HEK293 (cell line): ENCODE data around the gene CNR1.

Source experiments
- CTCF ChIA-PET: fragments of 350-600 bp; formaldehyde crosslinking; extraction: SDS; loops from one replicate; lab custom pipeline; 2021; ENCODE audit warnings: antibody characterized with exemption; lab: Yijun Ruan, JAX
- POLR2A ChIA-PET: fragments of 300-600 bp; formaldehyde crosslinking; extraction: SDS; loops from one replicate; lab custom pipeline; 2020; ENCODE audit warnings: antibody characterized with exemption, inconsistent platforms; lab: Yijun Ruan, JAX
- H3K27ac ChIP-seq: fragments of 200-500 bp; sonication (Bioruptor generic); 2 replicates; pipeline ENCODE4 v1.5.1; 2014; ENCODE audit warnings: low read depth, low read length, control low read depth, inconsistent platforms; ENCODE audit errors: extremely low read depth
- H3K36me3 ChIP-seq, 2 experiments: fragments of 200-500 bp in 1 of 2; sonication (Bioruptor generic) in 1 of 2; 1 replicate in 1 of 2; 2 replicates in 1 of 2; pipeline ENCODE4 v1.5.1; 2014 to 2017; ENCODE audit warnings: inconsistent platforms in 2 of 2, low read length in 2 of 2; ENCODE audit not compliant: control insufficient read depth in 2 of 2, insufficient read depth in 1 of 2
- H3K4me1 ChIP-seq: fragments of 200-500 bp; sonication (Bioruptor generic); 2 replicates; pipeline ENCODE4 v1.5.1; 2014; ENCODE audit warnings: mild to moderate bottlenecking, low read length, inconsistent platforms; ENCODE audit not compliant: control insufficient read depth, insufficient read depth
- H3K4me3 ChIP-seq: 2 replicates; pipeline ENCODE4 v1.5.1; 2011; ENCODE audit warnings: low read depth, mild to moderate bottlenecking, control low read depth, low read length, moderate library complexity
- H3K9me3 ChIP-seq: fragments of 200-500 bp; sonication (Bioruptor generic); 2 replicates; pipeline ENCODE4 v1.5.1; 2014; ENCODE audit warnings: low read depth, low read length, inconsistent platforms; ENCODE audit not compliant: control insufficient read depth, insufficient read depth
- HOXC10 ChIP-seq: sonication (generic); formaldehyde crosslinking; IDR thresholded peaks from 2 replicates; pipeline ENCODE4 v1.8.1; 2023; ENCODE audit warnings: mild to moderate bottlenecking, missing genetic modification reagents
- ZEB2 ChIP-seq: fragments of 450-650 bp; formaldehyde crosslinking; IDR thresholded peaks from 2 replicates; pipeline ENCODE4 v1.5.1; 2016; ENCODE audit warnings: missing biosample characterization, missing genetic modification characterization
- ZFP69B ChIP-seq: fragments of 450-650 bp; formaldehyde crosslinking; IDR thresholded peaks from 2 replicates; pipeline ENCODE4 v1.5.1; 2016; ENCODE audit warnings: missing biosample characterization, missing genetic modification characterization
- ZNF10 ChIP-seq: fragments of 450-650 bp; formaldehyde crosslinking; IDR thresholded peaks from 2 replicates; pipeline ENCODE4 v1.5.1; 2017; ENCODE audit warnings: missing biosample characterization, missing genetic modification characterization
- ZNF138 ChIP-seq: fragments of 450-650 bp; formaldehyde crosslinking; IDR thresholded peaks from 2 replicates; pipeline ENCODE4 v1.5.1; 2016; ENCODE audit warnings: missing biosample characterization, missing genetic modification characterization, borderline replicate concordance
- ZNF157 ChIP-seq: fragments of 450-650 bp; formaldehyde crosslinking; IDR thresholded peaks from 2 replicates; pipeline ENCODE4 v1.5.1; 2016; ENCODE audit warnings: missing biosample characterization, missing genetic modification characterization
- ZNF19 ChIP-seq: fragments of 450-650 bp; formaldehyde crosslinking; IDR thresholded peaks from 2 replicates; pipeline ENCODE4; 2016; ENCODE audit warnings: missing biosample characterization, missing genetic modification characterization, low read depth
- ZNF221 ChIP-seq: fragments of 450-650 bp; formaldehyde crosslinking; IDR thresholded peaks from 2 replicates; pipeline ENCODE4 v1.5.1; 2017; ENCODE audit warnings: missing biosample characterization, missing genetic modification characterization, borderline replicate concordance
- ZNF350 ChIP-seq: fragments of 450-650 bp; formaldehyde crosslinking; IDR thresholded peaks from 2 replicates; pipeline ENCODE4 v1.5.0; 2017; ENCODE audit warnings: missing biosample characterization, mild to moderate bottlenecking, missing genetic modification characterization
- ZNF354C ChIP-seq: fragments of 450-650 bp; formaldehyde crosslinking; IDR thresholded peaks from 2 replicates; pipeline ENCODE4 v1.5.1; 2016; ENCODE audit warnings: missing biosample characterization, missing genetic modification characterization, low read depth, borderline replicate concordance
- ZNF600 ChIP-seq: fragments of 450-650 bp; formaldehyde crosslinking; IDR thresholded peaks from 2 replicates; pipeline ENCODE4 v1.5.1; 2016; ENCODE audit warnings: missing biosample characterization, missing genetic modification characterization
- ZNF768 ChIP-seq: fragments of 450-650 bp; formaldehyde crosslinking; IDR thresholded peaks from 2 replicates; pipeline ENCODE4 v1.5.1; 2018; ENCODE audit warnings: missing biosample characterization, mild to moderate bottlenecking, missing genetic modification characterization
- ZNF830 ChIP-seq: fragments of 450-650 bp; IDR thresholded peaks from 2 replicates; pipeline ENCODE4 v1.5.0; 2018; ENCODE audit warnings: missing biosample characterization, missing genetic modification characterization, low read depth, mild to moderate bottlenecking, moderate library complexity
- ZSCAN23 ChIP-seq: fragments of 450-650 bp; formaldehyde crosslinking; IDR thresholded peaks from 2 replicates; pipeline ENCODE4 v1.5.1; 2016; ENCODE audit warnings: missing biosample characterization, missing genetic modification characterization
- TF ChIP-seq, protein P1 (sequence below): fragments of 450-650 bp; formaldehyde crosslinking; IDR thresholded peaks from 2 replicates; pipeline ENCODE4 v1.5.1; 2017; ENCODE audit warnings: missing biosample characterization, missing genetic modification characterization
- TF ChIP-seq, protein P2 (sequence below): fragments of 450-650 bp; IDR thresholded peaks from 2 replicates; pipeline ENCODE4 v1.5.1; 2018; ENCODE audit warnings: missing biosample characterization, mild to moderate bottlenecking, missing genetic modification characterization
- TF ChIP-seq, protein P3 (sequence below): fragments of 450-650 bp; formaldehyde crosslinking; IDR thresholded peaks from 2 replicates; pipeline ENCODE4 v1.5.1; 2016; ENCODE audit warnings: missing biosample characterization, missing genetic modification characterization
- TF ChIP-seq, protein P4 (sequence below): fragments of 450-650 bp; formaldehyde crosslinking; IDR thresholded peaks from 2 replicates; pipeline ENCODE4 v1.5.0; 2017; ENCODE audit warnings: missing biosample characterization, missing genetic modification characterization, borderline replicate concordance

The CNR1 gene

DNA sequence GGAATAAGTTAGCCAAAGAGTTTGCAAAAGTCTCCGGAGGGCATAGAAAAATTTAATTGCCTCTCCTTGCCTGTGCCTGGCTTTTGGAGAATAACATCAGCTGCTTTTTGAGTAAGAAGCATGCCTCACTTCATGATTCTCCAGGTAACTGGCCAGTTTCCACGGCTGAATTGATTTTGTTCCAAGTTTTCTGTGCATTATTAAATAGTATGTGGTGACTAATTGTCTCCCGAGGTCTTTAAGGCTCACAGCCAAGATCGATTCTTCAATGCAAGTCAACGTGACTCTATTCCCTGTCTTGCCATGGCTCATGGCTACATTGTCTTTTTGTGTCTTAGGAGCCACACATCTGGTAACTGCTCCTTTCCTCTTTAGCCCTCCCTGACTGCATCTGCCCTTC is 54.2 kb downstream of the CNR1 start:
- ChIA-PET POLR2A (no interaction called here), CTCF (no interaction called here)
- no peaks in the 10 kb centered on the region for H3K36me3 ChIP-seq
- TF ChIP-seq HOXC10 = no peak
- TF ChIP-seq ZNF768 (tag by site-specific recombination) = no peak
- TF ChIP-seq, protein P1, sequence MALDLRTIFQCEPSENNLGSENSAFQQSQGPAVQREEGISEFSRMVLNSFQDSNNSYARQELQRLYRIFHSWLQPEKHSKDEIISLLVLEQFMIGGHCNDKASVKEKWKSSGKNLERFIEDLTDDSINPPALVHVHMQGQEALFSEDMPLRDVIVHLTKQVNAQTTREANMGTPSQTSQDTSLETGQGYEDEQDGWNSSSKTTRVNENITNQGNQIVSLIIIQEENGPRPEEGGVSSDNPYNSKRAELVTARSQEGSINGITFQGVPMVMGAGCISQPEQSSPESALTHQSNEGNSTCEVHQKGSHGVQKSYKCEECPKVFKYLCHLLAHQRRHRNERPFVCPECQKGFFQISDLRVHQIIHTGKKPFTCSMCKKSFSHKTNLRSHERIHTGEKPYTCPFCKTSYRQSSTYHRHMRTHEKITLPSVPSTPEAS (tag by site-specific recombination) = no peak
- no peak for TF ChIP-seq ZFP69B (tag by site-specific recombination)
- no peak for TF ChIP-seq ZSCAN23 (tag by site-specific recombination)
- no peak for TF ChIP-seq ZNF19
- TF ChIP-seq ZNF138 (tag by site-specific recombination) = no peak
- no peak for TF ChIP-seq ZNF157 (tag by site-specific recombination)
- TF ChIP-seq ZNF830 (tag by site-specific recombination) = no peak
- no peaks in the 10 kb centered on the region; the same call in 1 of the 2 replicates for H3K9me3 ChIP-seq
- no peak overlapping the region for H3K4me3 ChIP-seq
- H3K4me1 ChIP-seq = no peaks in the 10 kb centered on the region
- no peak overlapping the region for H3K27ac ChIP-seq

DNA sequence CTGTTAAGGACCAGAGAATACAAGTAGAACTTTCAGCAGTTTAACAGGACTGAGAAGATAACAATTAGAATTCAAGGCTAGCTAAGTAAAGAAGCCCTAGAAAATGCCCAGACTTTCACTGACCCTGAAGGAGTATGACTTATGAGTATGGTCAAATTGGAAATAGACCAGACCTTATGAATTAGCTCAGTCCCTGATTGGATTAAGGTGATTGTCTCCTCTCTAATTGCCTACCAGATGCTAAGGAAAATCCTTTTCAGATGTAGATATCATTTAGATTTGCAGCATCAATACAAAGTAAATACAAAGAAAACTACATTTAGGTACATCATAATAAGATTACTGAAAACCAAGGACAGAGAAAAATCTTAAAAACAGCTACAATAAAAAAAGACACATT is 58.9 kb downstream of the CNR1 start:
- POLR2A ChIA-PET = no interaction called here
- Histone ChIP-seq H3K27ac (no peak overlapping the region), H3K4me1 (no peaks in the 10 kb centered on the region), H3K4me3 (no peak overlapping the region), H3K36me3 (no peaks in the 10 kb centered on the region), H3K9me3 (no peaks in the 10 kb centered on the region; the same call in 1 of the 2 replicates)
- CTCF ChIA-PET = interaction anchor here (1.1 to 1.5 kb wide), 2 partner anchors 764 to 1042 kb away, joined by 3 to 4 read pairs; no protein-coding TSS in a partner anchor
- TF ChIP-seq, protein P2, sequence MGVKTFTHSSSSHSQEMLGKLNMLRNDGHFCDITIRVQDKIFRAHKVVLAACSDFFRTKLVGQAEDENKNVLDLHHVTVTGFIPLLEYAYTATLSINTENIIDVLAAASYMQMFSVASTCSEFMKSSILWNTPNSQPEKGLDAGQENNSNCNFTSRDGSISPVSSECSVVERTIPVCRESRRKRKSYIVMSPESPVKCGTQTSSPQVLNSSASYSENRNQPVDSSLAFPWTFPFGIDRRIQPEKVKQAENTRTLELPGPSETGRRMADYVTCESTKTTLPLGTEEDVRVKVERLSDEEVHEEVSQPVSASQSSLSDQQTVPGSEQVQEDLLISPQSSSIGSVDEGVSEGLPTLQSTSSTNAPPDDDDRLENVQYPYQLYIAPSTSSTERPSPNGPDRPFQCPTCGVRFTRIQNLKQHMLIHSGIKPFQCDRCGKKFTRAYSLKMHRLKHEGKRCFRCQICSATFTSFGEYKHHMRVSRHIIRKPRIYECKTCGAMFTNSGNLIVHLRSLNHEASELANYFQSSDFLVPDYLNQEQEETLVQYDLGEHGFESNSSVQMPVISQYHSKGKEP (tag by site-specific recombination) = no peak
- TF ChIP-seq ZNF221 (tag by site-specific recombination) (no peak), ZEB2 (tag by site-specific recombination) (no peak)
- TF ChIP-seq, protein P3, sequence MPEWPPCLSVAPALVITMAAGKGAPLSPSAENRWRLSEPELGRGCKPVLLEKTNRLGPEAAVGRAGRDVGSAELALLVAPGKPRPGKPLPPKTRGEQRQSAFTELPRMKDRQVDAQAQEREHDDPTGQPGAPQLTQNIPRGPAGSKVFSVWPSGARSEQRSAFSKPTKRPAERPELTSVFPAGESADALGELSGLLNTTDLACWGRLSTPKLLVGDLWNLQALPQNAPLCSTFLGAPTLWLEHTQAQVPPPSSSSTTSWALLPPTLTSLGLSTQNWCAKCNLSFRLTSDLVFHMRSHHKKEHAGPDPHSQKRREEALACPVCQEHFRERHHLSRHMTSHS = no peak

DNA sequence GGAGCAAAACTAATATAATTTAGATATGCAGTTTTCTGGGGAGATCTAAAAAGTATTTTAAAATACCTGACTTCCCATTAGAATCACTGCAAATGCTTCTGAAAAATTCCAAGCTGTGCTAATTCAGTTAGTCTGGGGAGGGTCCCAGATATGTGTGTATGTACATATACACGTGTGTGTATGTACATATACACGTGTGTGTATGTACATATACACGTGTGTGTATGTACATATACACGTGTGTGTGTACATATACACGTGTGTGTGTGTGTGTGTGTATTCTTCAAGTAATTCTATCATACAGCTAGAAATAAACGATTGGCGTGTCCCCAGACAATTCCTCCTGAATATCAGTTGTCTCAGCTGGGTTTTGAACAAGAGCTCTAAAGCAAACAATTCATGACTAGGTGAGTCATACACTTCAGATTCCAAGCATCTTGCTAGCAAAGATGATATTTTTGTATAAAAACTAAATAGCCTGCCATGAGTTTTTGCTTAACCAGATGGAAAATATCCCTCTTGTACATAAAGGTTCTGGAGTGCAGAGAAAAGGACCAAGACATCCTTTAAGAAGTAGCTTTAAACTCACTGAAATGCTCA is 60.3 kb downstream of the CNR1 start:
- CTCF ChIA-PET = interaction anchor here (0.5 to 1.5 kb wide), 4 partner anchors 483 to 1056 kb away, joined by 3 to 4 read pairs (median 4); no protein-coding TSS in a partner anchor
- H3K27ac ChIP-seq = no peak overlapping the region
- no peak overlapping the region for H3K4me3 ChIP-seq
- H3K4me1 ChIP-seq = no peaks in the 10 kb centered on the region
- H3K9me3 ChIP-seq = no peaks in the 10 kb centered on the region; the same call in 1 of the 2 replicates
- no peaks in the 10 kb centered on the region for H3K36me3 ChIP-seq
- TF ChIP-seq ZNF354C (tag by site-specific recombination) (no peak), ZNF10 (tag by site-specific recombination) (no peak), ZNF350 (no peak), ZNF600 (tag by site-specific recombination) (no peak)
- TF ChIP-seq, protein P4, sequence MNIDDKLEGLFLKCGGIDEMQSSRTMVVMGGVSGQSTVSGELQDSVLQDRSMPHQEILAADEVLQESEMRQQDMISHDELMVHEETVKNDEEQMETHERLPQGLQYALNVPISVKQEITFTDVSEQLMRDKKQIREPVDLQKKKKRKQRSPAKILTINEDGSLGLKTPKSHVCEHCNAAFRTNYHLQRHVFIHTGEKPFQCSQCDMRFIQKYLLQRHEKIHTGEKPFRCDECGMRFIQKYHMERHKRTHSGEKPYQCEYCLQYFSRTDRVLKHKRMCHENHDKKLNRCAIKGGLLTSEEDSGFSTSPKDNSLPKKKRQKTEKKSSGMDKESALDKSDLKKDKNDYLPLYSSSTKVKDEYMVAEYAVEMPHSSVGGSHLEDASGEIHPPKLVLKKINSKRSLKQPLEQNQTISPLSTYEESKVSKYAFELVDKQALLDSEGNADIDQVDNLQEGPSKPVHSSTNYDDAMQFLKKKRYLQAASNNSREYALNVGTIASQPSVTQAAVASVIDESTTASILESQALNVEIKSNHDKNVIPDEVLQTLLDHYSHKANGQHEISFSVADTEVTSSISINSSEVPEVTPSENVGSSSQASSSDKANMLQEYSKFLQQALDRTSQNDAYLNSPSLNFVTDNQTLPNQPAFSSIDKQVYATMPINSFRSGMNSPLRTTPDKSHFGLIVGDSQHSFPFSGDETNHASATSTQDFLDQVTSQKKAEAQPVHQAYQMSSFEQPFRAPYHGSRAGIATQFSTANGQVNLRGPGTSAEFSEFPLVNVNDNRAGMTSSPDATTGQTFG (tag by site-specific recombination) = no peak
- TF ChIP-seq, all 188 proteins: peak for 0
- POLR2A ChIA-PET = no interaction called here
